HG03432 (cell line): ENCODE results near the gene ACAD11.
"Not testable (repeated sequence)": the region's sequence is repeated elsewhere in the genome, so short reads cannot be mapped to it uniquely, and the experiment has no call there.

Source experiments
- ATAC-seq: cut with Tn5 transposase; IDR thresholded peaks from one replicate; pipeline ENCODE4 v1.9.1; 2021; ENCODE audit warnings: mild to moderate bottlenecking, moderate library complexity; ENCODE audit not compliant: unreplicated experiment

Gene ACAD11

GRCh38 chr3:132605374-132605792 lies 54.2 kb downstream of the ACAD11 start:
- ATAC-seq, result no peak

- not testable (repeated sequence) for ATAC-seq
Observed at GRCh38 chr3:132600614-132601013, 59.0 kb downstream of the ACAD11 start.

GRCh38 chr3:132598181-132598580 lies 61.4 kb downstream of the ACAD11 start:
- ATAC-seq, result no peak

GRCh38 chr3:132597660-132598059 lies 61.9 kb downstream of the ACAD11 start:
- no peak for ATAC-seq

GRCh38 chr3:132596816-132597433 lies 62.7 kb downstream of the ACAD11 start, which contains the start of gene ACKR4:
ACKR4 (plus strand) TSS chr3:132597270; CDS start chr3:132600398, 3,128 bp downstream.
- no peak for ATAC-seq

GRCh38 chr3:132596326-132596725 lies 63.3 kb downstream of the ACAD11 start:
- ATAC-seq, result no peak

- ATAC-seq, result no peak
Observed at GRCh38 chr3:132595014-132595413, 64.6 kb downstream of the ACAD11 start.

- no peak for ATAC-seq
Observed at GRCh38 chr3:132594498-132594897, 65.1 kb downstream of the ACAD11 start.

- no peak for ATAC-seq
Observed at GRCh38 chr3:132593947-132594323, 65.7 kb downstream of the ACAD11 start.

GRCh38 chr3:132593241-132593946 lies 66.2 kb downstream of the ACAD11 start:
- no peak for ATAC-seq

- no peak for ATAC-seq
Observed at GRCh38 chr3:132592216-132592615, 67.4 kb downstream of the ACAD11 start.

- ATAC-seq, result no peak
Observed at GRCh38 chr3:132587401-132587800, 72.2 kb downstream of the ACAD11 start.

GRCh38 chr3:132573797-132574211 lies 85.8 kb downstream of the ACAD11 start:
- no peak for ATAC-seq

GRCh38 chr3:132570016-132570415 lies 89.6 kb downstream of the ACAD11 start:
- ATAC-seq, result no peak

- no peak for ATAC-seq
Observed at GRCh38 chr3:132569580-132569979, 90.0 kb downstream of the ACAD11 start.

- no peak for ATAC-seq
Observed at GRCh38 chr3:132569153-132569552, 90.5 kb downstream of the ACAD11 start.

- ATAC-seq, result no peak
Observed at GRCh38 chr3:132568422-132568821, 91.2 kb downstream of the ACAD11 start.

GRCh38 chr3:132564070-132564465 lies 95.5 kb downstream of the ACAD11 start:
- no peak for ATAC-seq

GRCh38 chr3:132563420-132564069 lies 96.1 kb downstream of the ACAD11 start:
- no peak for ATAC-seq

- no peak for ATAC-seq
Observed at GRCh38 chr3:132561003-132561402, 98.6 kb downstream of the ACAD11 start.

GRCh38 chr3:132556508-132557159 lies 103.0 kb downstream of the ACAD11 start:
- no peak for ATAC-seq

GRCh38 chr3:132556036-132556386 lies 103.6 kb downstream of the ACAD11 start:
- not testable (repeated sequence) for ATAC-seq
